OCI-LY7 (cell line): ENCODE results near the gene B3GALT2.

Experiments
- EZH2phosphoT487 ChIP-seq: fragments of 200-600 bp; sonication (generic); IDR thresholded peaks from 2 replicates; pipeline ENCODE4 v1.6.1; 2018; ENCODE audit warnings: low read depth, borderline replicate concordance, mild to moderate bottlenecking, mixed run types, antibody characterized with exemption, low read length, moderate library complexity, mixed read lengths
- TF ChIP-seq, protein P1 (sequence below): fragments of 200-600 bp; sonication (generic); conservative IDR thresholded peaks from 2 replicates; pipeline ENCODE4 v1.5.1; 2014; ENCODE audit warnings: mild to moderate bottlenecking, antibody characterized with exemption, low read length, moderate library complexity, mixed read lengths

DNA sequence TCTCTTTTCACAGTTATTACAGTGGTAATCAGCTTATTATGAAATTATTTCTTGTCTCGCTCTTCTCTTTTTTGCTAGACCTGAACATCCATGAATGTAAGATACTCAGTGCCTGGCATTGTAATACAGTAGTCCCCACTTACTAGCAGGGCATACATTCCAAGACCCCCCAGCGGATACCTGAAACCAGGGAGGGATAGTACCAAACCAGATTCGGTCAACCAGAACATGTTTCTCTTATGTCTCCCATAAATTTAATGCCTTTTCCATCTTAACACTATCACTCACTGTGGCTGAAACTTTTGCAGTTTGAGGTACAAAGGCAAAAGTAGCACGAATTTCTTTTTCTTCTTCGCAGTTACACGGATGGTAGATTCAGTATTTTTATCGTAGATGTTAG lies 24.6 kb upstream of the B3GALT2 start:
- TF ChIP-seq, protein P1, sequence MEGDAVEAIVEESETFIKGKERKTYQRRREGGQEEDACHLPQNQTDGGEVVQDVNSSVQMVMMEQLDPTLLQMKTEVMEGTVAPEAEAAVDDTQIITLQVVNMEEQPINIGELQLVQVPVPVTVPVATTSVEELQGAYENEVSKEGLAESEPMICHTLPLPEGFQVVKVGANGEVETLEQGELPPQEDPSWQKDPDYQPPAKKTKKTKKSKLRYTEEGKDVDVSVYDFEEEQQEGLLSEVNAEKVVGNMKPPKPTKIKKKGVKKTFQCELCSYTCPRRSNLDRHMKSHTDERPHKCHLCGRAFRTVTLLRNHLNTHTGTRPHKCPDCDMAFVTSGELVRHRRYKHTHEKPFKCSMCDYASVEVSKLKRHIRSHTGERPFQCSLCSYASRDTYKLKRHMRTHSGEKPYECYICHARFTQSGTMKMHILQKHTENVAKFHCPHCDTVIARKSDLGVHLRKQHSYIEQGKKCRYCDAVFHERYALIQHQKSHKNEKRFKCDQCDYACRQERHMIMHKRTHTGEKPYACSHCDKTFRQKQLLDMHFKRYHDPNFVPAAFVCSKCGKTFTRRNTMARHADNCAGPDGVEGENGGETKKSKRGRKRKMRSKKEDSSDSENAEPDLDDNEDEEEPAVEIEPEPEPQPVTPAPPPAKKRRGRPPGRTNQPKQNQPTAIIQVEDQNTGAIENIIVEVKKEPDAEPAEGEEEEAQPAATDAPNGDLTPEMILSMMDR, result no peak
- TF ChIP-seq EZH2phosphoT487, result no peak
